DMS 273 (cell line): Measurements from ENCODE around the gene ZNF879.

ENCODE experiments used
- DNase-seq: peaks from one replicate; lab custom pipeline; 2025; ENCODE audit not compliant: unreplicated experiment; lab: John Stamatoyannopoulos, UW

Gene ZNF879

GRCh38 chr5:179023528-179024189 is at the start of gene ZNF879:
Gene ZNF879 (plus strand): TSS chr5:179023804. CDS start chr5:179025005, 1,201 bp downstream.
- peak; percentile 98 for DNase-seq

GRCh38 chr5:178981381-178981780 is 42.2 kb upstream of the ZNF879 start:
- no peak for DNase-seq

- no peak for DNase-seq
Measured at GRCh38 chr5:178982941-178983340, 40.7 kb upstream of the ZNF879 start.

- DNase-seq, result no peak
Measured at GRCh38 chr5:178983728-178984127, 39.9 kb upstream of the ZNF879 start.

- DNase-seq, result peak; percentile 19
Measured at GRCh38 chr5:178984145-178985072, 39.2 kb upstream of the ZNF879 start.

- DNase-seq, result no peak
Measured at GRCh38 chr5:178986326-178986960, 37.2 kb upstream of the ZNF879 start.

GRCh38 chr5:178988436-178989220 is 35.0 kb upstream of the ZNF879 start:
- no peak for DNase-seq

GRCh38 chr5:178989311-178989710 is 34.3 kb upstream of the ZNF879 start:
- no peak for DNase-seq

GRCh38 chr5:178990491-178990890 is 33.1 kb upstream of the ZNF879 start:
- no peak for DNase-seq

- no peak for DNase-seq
Measured at GRCh38 chr5:178991190-178992145, 32.1 kb upstream of the ZNF879 start.

GRCh38 chr5:178992291-178992895 is 31.2 kb upstream of the ZNF879 start:
- DNase-seq, result no peak

- no peak for DNase-seq
Measured at GRCh38 chr5:178993236-178993765, 30.3 kb upstream of the ZNF879 start.

GRCh38 chr5:178993955-178994579 is 29.5 kb upstream of the ZNF879 start:
- DNase-seq, result no peak

- DNase-seq, result peak; percentile 60
Measured at GRCh38 chr5:178994580-178995340, 28.8 kb upstream of the ZNF879 start, which contains the start of gene GRM6. Gene GRM6 (minus strand): TSS chr5:178995320. CDS start chr5:178994944, 376 bp downstream.

- no peak for DNase-seq
Measured at GRCh38 chr5:178995341-178995690, 28.3 kb upstream of the ZNF879 start.

GRCh38 chr5:178996156-178996555 is 27.4 kb upstream of the ZNF879 start:
- DNase-seq, result no peak

- DNase-seq, result no peak
Measured at GRCh38 chr5:178997191-178997590, 26.4 kb upstream of the ZNF879 start.

GRCh38 chr5:178998441-178998840 is 25.2 kb upstream of the ZNF879 start:
- DNase-seq, result no peak
